GM20431 (cell line): ENCODE results near the gene EXOG.

ENCODE experiments used
- in situ Hi-C: fragments of 300-500 bp; cut with MseI, MboI; formaldehyde crosslinking; loops from one replicate; pipeline ENCODE4 v1.15.0; 2020; ENCODE audit warnings: low sequenced_read_pairs; ENCODE audit not compliant: unreplicated experiment

EXOG gene, protein sequence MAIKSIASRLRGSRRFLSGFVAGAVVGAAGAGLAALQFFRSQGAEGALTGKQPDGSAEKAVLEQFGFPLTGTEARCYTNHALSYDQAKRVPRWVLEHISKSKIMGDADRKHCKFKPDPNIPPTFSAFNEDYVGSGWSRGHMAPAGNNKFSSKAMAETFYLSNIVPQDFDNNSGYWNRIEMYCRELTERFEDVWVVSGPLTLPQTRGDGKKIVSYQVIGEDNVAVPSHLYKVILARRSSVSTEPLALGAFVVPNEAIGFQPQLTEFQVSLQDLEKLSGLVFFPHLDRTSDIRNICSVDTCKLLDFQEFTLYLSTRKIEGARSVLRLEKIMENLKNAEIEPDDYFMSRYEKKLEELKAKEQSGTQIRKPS

DNA sequence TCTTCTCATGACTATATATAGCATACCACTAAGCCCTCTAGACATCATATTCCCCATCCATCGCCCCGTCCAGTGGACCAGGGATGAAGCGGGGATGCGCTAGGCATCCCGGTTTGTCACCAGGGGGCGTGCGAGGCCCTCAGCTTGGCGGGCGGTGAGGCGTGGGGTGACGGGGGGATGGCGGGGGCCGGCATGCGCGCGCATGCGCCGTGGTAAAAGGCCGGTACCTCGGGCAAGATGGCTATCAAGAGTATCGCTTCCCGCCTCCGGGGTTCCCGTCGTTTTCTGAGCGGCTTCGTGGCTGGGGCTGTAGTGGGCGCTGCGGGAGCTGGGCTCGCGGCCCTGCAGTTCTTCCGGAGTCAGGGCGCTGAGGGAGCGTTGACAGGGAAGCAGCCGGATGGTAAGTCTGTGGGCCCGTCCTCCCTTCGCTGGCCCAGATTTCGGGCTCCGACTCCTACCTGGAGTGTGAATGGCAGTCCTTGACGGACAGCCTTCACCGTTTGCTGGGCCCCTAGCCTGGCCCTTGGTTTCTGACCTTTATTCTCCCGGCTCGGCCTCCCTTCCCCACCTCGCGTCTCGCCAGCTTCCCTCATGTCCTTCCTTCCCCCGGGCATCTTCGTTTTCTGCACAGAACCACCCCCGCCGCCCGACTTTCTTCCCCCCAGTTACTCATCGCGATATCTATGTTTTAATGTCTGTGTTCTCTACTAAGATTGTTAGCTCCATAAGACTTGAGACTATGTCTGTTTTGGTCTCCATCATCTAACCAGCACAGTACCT lies at the start of gene EXOG:
Gene EXOG (plus strand): TSS at position 210 of the 780 bp plus-strand sequence. CDS start 28 bp downstream, at position 238.
- in situ Hi-C loops: loop anchor here (25.0 kb wide), 1 partner anchor 359 kb away; the partner anchor contains the start of genes ACAA1 and MYD88

DNA sequence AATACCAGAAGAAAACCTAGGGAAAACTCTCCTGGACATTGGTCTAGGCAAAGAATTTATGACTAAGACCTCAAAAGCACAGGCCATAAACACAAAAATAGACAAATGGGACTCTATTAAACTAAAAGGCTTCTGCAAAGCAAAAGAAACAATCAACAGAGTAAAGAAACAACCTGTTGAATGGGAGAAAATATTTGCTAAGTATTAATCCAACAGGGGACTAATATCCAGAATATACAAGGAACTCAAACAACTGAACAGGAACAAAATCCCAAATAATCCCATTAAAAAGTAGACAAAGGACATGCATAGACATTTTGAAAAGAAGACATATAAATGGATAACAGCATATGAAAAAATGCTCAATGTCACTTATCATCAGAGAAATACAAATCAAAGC lies 49.3 kb upstream of the EXOG start:
- in situ Hi-C loops: no loop called here

DNA sequence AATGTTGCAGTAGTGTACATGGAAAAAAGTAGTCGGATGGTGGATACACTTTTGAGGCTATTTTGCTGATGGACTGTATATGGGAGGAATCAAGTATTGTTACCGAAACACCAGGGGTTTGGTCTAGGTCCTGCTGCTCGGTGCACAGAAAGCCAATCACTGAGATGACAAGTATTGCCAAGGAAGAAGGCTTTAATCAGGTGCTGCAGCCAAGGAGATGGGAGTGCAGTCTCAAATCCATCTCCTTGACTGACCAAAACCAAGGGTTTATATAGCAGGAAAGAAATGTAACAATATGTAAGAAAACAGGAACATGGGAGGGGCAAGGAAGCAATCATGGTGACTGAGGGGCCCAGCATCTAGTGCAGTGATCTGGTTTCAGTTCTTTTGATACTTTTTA lies 45.3 kb upstream of the EXOG start:
- in situ Hi-C loops: no loop called here

DNA sequence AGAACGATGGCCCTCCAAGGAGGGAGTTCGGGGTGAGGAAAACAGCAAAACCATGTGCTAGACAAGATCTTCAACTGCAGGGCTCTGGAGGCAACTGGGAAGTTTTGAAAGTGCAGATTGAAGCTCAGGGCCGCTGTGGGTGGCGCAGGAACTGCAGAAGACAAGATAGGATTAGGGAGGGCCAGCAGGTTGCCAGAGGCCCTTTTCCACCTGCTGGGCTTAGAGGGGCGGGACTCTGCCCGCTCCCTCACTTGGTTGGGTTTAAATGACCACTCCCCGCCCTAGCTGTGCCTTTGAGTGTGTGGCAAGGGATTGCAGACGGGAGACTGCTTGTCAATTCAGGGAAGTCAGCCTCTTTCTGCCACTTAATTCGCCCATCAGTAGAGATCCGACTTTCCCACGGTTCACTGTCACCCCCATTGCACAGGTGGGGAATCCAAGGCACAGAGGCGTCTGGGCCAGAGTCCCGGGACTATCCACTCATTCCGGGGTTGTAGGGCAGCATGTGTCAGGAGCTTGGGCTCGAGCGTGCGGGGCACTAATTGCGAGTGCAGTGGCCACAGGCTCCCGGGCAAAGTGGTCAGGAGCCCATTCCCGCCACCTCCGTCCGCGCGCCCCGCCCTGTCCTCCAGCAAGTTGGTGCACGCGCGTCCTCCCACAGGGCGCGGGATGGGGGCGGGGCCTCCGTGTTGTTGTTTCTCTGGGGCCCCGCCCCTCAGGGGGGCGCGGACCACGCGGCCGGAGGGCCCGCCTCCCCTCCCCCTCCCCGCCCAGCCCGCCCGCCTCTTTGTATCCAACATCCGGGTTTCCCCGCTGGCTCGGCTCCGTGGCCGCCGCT lies 42.8 kb upstream of the EXOG start, which contains the start of gene ACVR2B:
Gene ACVR2B (plus strand): TSS at position 816 of the 838 bp plus-strand sequence. CDS start 433 bp downstream, outside the sequence.
- in situ Hi-C loops: no loop called here

DNA sequence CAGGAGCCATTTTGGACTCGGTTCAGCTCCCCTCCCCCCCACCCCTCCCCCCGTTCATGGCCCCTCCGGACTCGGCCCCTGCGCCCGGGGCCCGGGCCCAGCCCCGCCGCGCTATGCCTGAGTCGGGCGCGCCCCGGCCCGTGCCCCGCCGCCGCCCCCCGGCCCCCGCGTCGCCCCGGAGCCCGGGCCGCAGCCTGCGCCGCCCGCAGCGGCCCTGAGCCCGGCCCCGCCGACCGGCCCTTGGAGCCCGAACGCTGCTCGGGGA lies 42.3 kb upstream of the EXOG start:
- in situ Hi-C loops: no loop called here

DNA sequence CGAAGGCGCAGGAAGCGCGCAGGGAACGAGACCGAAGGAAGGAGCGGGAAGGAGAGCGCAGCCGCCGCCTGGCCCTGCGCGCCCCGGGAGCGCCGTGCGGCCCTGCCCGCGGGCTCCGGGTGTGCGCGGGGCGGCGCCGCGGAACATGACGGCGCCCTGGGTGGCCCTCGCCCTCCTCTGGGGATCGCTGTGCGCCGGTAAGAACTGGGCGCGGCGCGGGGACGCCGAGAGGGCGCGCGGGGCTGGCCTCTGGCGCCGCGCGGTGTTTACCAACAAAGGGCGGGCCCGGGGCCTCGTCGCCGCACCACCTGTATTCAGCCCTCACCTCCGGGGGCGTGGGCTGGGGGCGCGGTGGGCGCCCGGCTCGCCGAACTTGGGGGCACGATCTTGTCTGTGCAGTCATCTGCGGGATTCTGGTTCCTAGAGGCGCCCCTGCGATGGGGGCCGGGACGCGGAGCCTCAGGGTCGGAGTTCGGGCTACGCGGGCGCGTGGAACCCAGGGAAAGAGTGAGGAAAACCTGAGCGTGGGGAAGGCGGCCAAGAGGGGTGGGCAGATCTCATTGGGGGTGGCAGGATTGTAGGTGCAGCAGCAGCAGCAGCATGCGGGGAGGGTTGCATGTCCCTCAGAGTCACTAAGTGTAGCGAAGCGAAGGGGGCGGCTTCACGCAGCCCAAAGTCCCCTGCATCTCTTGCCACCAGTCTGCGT lies 41.8 kb upstream of the EXOG start:
- in situ Hi-C loops: no loop called here

DNA sequence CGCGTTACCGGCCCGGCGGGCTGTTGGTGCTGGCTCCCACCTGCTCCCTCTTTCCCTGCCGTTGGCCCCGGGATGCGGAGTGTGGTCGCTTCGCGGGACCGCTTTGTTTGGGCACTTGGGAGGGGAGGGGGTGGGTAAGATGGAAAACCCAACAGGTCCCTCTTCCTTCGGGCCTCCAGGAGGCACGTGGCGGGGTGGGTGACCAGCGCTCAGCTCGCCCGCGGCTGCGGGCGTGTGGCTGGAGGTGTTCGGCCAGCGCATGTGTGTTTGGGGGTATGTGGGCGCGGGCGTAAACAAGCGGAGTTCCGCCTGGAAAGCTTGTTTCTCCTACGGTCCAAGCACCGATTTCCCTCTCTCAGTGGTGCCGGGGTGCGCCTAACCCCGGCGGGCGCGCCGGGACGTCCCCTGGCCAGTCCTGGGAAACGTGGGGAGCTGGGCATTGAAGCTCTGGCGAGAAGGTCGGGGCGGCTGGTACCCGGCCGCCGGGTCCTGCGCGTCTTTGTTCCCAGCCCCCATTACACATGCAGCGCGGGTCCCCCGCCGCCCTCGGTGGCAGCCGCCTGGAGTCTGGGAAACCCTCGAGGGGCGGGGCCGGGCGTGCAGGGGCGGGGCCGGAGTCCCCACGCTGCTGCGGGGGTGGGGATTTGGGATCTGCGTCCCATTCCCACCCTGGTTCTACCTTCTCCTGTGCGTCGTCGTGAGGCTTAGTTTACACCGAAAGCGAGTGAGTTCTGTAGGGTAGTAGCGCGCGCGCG lies 41.1 kb upstream of the EXOG start:
- in situ Hi-C loops: no loop called here

DNA sequence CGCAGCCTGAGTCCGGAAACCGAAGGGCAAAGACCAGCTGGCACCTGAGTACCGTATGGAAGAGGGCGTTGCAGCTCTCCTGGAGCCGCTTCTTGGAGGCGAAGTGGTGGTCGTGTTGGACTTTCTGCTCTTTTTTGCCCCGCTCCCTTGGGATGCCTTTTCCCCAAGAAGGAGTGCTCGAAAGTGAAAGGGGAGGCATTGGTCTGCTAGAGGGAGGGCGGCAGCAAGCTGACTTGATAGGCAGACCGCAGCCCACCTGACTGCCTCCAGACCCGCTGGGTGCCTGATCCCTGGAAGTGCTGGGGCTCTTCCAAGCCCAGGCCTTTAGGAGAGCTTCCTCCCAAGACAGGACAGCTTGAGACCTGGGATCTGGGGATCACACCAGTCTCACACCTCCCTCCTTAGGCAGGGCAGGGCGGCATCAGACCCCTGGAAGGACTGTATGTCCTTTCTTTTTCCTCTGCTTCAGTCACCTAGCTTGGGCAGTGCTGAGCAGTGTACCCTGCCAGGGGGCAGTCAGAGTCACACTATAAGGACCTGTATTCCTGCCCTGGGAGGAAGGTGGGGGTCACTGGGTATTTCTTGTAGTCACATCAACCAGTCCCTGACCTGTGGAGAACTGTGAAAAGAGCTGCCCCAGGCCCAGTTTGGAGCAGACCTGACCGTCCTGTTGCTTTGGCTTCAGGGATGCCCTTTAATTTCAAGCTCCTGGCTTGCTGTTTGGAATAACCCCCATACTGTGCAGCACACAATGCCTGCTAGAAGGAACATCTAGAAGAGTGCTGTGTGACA lies 40.3 kb upstream of the EXOG start:
- in situ Hi-C loops: no loop called here

DNA sequence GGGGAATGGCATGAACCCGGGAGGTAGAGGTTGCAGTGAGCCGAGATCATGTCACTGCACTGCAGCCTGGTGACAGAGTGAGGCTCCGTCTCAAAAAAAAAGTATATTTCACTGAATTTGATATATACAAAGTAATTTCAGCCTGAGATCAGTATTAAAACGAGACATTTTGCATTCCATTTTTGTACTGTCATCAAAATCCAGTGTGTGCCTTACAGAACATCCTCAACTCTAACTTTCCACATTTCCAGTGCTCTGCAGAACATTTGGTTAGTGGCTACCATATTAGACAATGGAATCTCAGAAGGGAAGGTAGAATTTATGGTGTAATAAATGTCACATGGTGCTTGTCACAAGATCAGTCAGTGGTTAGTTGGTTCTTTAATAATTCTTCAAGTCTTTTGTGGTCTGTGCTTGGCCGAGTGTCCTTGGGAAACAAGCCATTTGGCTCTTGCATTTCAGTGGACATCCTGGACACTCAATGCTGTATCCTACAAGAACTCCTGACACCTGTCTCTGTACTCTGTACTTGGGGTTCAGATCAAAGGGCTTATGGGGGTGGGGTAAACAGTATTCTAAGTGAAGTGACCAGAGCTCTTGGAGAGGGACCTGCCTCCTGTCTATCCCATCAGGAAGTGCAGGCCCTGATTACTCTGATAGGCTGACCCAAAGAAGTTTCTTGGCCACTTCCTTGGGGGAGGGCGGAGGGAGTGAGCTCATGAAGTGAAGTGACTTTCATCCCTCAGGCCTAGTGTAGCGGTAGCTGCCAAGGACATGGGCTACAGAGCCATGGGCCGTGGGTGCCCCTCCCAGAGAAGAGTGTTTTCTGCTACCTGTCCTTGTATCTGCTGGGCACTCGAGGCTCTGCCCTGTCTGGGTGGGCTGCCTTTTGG lies 38.8 kb upstream of the EXOG start:
- in situ Hi-C loops: no loop called here

DNA sequence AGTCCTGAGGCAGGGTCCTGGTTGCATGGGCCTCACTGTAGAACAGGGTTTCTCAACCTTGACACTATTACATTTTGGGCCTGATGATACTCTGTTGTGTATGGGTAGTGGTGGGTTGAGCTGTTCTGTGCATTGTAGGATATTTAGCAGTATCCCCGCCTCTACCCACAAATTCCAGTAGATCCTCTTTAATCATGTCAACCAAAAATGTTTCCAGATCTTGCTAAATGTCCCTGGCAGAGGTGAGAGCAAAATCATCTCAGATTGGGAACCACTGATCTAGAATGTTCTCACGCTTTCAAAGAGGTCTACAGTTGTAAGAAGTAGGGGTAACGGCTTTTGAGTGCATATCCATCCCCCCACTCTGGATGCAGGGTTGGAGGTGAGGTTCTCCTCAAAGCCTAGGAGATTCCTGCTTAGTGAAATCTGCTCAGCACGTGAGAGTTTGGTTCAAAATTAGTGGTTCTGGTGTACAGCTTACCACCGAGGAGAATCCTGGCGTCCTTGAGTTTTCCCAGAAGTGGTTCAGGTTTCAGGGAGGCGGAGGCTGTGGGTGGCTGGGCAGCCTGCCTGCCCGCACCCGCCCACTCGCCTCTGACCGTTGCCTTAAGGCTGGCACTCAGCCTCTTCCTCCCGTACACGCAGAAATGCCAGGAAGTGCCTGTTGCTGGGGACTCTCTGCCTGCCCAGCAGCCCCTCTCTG lies 37.2 kb upstream of the EXOG start:
- in situ Hi-C loops: no loop called here

DNA sequence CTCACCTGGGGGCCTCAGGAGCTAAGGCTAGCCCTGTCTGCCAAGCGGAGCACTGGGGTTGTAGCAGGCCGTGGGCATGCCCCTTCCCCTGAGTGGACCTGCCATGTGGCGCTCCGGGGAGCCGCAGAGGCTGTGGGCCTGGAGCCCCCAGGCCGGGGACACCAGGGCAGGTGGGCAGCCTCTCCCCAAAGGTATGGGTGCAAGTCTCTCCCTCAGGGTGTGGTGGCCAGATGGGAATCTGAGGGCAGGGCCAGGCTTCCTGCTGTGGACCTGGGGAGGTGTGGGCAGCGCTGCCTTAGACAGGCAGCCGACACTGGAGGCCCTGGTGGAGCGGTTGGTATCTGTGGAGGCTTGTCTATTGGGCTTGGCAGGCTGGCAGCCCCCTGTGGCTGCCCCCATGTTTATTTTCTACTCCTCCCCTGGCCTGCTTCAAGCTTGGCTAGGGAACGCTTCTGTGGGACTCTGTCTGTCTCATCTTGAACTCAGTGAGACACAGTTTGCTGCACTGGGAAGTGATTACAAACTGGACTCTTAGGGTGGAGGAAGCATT lies 36.6 kb upstream of the EXOG start:
- in situ Hi-C loops: no loop called here

DNA sequence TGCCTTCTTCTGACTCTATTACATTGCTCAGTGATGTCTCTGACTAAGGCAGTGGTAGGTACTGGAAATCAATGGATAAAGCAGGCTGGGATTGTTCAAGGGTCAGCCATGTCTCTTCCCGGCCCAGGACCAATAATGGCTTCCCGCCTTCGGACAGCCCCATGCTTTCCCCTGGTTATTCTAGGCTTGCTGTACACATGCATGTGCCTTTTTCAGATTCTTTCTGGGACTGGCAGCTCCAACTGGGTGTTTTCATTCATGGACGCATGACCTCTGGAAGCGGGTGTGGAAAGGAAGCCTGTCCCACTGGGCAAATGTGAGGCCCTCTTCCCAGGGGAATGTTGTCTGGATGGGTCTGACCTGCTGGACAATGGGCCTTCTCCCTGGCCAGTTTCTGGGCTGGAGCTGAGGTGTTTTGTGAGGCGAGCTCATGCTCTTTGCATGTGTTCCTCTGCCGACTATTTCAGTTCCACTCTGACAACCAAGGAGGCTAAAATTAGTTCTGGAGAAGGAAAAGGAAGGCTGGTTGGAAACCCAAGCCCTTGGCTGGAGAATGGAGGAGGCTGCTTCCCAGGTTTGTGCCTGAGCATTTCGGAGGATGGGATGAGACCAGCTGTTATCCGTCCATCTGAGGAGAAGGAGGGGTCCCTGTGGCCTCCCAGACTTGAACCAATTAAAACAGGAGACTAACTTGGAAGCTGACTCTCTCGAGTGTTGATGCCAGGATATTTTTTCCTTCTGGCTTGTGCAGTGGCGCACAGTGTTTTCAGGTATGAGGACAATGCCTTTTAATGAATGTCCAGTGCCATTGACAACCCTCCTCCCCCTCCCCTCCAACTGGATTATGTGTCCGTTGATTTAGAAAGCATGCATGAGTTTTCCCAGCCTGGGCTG lies 35.5 kb upstream of the EXOG start:
- in situ Hi-C loops: no loop called here

DNA sequence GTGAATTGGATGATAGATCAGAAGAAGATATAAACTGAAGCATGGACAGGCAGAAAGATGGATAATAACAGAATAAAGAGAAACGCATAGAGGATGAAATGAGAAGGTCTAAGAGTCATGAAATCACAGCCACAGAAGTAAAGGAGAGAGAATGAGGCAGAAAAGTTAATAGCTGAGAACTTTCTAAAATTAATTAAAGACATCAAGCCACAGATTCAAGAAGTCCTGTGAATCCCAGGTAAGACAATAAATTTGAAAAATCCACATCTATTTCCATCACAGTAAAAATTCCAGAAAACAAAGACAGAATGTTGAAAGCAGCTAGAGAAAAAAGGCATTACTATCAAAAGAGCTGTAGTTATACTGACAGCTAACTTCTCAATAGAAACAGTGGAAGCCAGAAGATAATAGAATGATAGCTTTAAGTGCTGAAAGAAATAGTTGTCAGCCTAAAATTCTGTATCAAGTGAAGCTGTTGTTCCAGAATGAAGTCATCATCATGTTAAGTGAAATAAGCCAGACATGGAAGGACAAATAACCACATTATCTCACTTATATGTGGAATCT lies 30.5 kb upstream of the EXOG start:
- in situ Hi-C loops: no loop called here

DNA sequence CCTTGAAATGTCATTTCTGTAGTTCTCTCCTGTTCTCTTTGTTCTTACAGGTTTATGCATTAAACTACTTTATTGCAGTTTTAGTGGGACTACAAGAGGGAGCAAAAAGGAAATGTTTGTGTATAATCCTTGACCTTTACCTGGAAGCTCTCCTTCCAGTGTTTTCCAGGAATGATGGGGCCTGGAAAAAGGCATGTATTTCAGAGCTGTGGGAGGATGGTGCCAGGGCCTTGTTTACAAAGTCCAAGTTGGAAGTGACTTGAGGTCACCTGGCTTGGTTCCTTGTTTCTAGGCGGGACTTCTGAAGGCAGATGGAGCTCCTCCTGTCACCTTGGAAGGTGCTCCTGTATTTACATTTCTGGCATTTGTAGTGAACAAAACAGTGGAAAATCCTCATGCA lies 27.4 kb upstream of the EXOG start:
- in situ Hi-C loops: no loop called here

DNA sequence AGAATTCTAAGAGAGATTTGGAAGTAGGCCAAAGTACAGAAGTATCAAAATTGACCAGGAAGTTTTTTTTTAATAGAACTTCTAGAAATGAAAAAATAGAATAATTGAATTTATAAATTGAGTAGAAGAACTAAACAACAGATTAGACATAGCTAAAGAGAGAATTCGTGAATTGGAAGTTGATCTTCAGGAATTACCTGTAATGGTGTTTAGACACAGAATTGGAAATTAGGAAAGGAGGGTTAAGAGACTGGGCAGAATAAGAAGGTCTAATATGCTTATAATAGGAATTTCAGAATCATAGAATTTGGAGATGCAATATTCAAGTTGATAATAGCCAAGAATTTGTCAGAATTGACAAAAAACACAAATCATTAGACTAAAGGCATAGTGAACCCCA lies 26.3 kb upstream of the EXOG start:
- in situ Hi-C loops: no loop called here
